ENCODE measurements around the gene PRSS27.

DNA sequence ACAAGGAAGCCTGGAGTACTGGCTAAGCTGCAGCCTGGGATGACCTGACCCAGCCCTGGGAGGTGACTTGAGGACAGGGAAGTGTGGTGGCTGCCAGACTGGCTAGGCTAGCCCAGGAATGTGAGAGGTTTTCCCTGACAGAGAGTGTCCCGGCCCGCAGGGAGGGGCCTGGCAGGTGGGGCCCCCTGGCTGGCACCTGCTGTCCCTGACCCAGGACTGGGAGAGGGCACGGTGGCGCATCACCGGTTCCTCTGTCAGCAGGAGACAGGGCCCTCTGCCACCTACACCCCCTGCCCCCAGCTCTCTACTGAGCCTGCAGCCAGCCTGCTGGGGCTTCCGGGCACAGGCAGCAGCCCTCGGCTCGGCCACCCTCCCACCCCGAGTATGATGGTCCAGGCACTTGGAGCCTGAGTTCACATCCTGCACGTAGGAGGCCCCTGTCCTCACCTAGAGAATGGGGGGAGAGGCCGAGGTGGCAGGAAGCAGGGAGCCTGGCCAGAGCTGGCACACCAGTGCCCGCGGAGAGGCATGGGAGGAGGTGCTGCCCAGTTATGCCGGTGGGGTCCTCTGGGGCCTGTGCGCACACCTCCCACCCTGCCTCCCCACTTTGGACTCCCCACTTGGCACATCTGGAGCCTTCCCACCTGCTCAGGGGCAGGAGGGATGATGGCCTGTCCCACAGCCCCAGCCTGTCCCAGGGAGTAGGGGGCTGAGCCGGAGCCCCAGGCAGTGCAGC, 528 bp downstream of the PRSS27 start:
- TF ChIP-seq, protein P1, sequence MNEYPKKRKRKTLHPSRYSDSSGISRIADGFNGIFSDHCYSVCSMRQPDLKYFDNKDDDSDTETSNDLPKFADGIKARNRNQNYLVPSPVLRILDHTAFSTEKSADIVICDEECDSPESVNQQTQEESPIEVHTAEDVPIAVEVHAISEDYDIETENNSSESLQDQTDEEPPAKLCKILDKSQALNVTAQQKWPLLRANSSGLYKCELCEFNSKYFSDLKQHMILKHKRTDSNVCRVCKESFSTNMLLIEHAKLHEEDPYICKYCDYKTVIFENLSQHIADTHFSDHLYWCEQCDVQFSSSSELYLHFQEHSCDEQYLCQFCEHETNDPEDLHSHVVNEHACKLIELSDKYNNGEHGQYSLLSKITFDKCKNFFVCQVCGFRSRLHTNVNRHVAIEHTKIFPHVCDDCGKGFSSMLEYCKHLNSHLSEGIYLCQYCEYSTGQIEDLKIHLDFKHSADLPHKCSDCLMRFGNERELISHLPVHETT (tag by site-specific recombination; IDR thresholded peaks at IDR 0.05) = no peak
- TF ChIP-seq, protein P2, sequence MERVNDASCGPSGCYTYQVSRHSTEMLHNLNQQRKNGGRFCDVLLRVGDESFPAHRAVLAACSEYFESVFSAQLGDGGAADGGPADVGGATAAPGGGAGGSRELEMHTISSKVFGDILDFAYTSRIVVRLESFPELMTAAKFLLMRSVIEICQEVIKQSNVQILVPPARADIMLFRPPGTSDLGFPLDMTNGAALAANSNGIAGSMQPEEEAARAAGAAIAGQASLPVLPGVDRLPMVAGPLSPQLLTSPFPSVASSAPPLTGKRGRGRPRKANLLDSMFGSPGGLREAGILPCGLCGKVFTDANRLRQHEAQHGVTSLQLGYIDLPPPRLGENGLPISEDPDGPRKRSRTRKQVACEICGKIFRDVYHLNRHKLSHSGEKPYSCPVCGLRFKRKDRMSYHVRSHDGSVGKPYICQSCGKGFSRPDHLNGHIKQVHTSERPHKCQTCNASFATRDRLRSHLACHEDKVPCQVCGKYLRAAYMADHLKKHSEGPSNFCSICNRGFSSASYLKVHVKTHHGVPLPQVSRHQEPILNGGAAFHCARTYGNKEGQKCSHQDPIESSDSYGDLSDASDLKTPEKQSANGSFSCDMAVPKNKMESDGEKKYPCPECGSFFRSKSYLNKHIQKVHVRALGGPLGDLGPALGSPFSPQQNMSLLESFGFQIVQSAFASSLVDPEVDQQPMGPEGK (tag by site-specific recombination; IDR thresholded peaks at IDR 0.05) = no peak
- TF ChIP-seq, protein P3, sequence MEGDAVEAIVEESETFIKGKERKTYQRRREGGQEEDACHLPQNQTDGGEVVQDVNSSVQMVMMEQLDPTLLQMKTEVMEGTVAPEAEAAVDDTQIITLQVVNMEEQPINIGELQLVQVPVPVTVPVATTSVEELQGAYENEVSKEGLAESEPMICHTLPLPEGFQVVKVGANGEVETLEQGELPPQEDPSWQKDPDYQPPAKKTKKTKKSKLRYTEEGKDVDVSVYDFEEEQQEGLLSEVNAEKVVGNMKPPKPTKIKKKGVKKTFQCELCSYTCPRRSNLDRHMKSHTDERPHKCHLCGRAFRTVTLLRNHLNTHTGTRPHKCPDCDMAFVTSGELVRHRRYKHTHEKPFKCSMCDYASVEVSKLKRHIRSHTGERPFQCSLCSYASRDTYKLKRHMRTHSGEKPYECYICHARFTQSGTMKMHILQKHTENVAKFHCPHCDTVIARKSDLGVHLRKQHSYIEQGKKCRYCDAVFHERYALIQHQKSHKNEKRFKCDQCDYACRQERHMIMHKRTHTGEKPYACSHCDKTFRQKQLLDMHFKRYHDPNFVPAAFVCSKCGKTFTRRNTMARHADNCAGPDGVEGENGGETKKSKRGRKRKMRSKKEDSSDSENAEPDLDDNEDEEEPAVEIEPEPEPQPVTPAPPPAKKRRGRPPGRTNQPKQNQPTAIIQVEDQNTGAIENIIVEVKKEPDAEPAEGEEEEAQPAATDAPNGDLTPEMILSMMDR (tag by site-specific recombination; IDR thresholded peaks at IDR 0.05) = no peak
- TF ChIP-seq ZNF2 (tag by site-specific recombination; IDR thresholded peaks at IDR 0.05) (no peak), ZNF24 (tag by site-specific recombination; IDR thresholded peaks at IDR 0.05) (no peak), ZNF610 (tag by site-specific recombination; IDR thresholded peaks at IDR 0.05; ENCODE audit: borderline replicate concordance) (no peak), KLF10 (tag by site-specific recombination; IDR thresholded peaks at IDR 0.05) (no peak), ZNF707 (tag by site-specific recombination; IDR thresholded peaks at IDR 0.05) (no peak), ZNF202 (tag by site-specific recombination; IDR thresholded peaks at IDR 0.05; ENCODE audit: borderline replicate concordance) (no peak)
- TF ChIP-seq, protein P4, sequence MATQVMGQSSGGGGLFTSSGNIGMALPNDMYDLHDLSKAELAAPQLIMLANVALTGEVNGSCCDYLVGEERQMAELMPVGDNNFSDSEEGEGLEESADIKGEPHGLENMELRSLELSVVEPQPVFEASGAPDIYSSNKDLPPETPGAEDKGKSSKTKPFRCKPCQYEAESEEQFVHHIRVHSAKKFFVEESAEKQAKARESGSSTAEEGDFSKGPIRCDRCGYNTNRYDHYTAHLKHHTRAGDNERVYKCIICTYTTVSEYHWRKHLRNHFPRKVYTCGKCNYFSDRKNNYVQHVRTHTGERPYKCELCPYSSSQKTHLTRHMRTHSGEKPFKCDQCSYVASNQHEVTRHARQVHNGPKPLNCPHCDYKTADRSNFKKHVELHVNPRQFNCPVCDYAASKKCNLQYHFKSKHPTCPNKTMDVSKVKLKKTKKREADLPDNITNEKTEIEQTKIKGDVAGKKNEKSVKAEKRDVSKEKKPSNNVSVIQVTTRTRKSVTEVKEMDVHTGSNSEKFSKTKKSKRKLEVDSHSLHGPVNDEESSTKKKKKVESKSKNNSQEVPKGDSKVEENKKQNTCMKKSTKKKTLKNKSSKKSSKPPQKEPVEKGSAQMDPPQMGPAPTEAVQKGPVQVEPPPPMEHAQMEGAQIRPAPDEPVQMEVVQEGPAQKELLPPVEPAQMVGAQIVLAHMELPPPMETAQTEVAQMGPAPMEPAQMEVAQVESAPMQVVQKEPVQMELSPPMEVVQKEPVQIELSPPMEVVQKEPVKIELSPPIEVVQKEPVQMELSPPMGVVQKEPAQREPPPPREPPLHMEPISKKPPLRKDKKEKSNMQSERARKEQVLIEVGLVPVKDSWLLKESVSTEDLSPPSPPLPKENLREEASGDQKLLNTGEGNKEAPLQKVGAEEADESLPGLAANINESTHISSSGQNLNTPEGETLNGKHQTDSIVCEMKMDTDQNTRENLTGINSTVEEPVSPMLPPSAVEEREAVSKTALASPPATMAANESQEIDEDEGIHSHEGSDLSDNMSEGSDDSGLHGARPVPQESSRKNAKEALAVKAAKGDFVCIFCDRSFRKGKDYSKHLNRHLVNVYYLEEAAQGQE (tag by site-specific recombination; IDR thresholded peaks at IDR 0.05) = no peak
